ENCODE data around the gene NPAS2. TPM values are rescaled to one million over a fixed set of nuclear protein-coding genes. Genes with fewer than 3 reads are reported as not detected.
A peak's percentile ranks its signal among the peaks of the same experiment; 100 is the strongest.

Gene NPAS2
- total and polyA plus RNA-seq, 2 of the 8 experiments (the other 6 are each of a cell fraction or from before 2014, with no cell fraction given), result 1.8 to 1.9 TPM

GRCh38 chr2:100984892-100985307 is 165.0 kb downstream of the NPAS2 start:
- H2BK5ac ChIP-seq (ENCODE audit: low read depth, low read length), result no peak overlapping the region
- FAIRE-seq (peak; percentile 94), DNase-seq (ENCODE audit: low read depth in 1 of 2, low spot score in 2 of 2) (peak; percentile 61 to 80)
- no peak overlapping the region for H3K4me2 ChIP-seq (ENCODE audit: insufficient read depth in 1 of 2, low read depth in 2 of 2, low read length in 2 of 2)
- H3K79me2 ChIP-seq (ENCODE audit: control insufficient read depth in 1 of 2, insufficient read depth in 2 of 2, low read length in 2 of 2), result no peaks in the 10 kb centered on the region
- no peak overlapping the region for H4K5ac ChIP-seq (ENCODE audit: insufficient read length, low read depth, low read length)
- H2AFZ ChIP-seq (ENCODE audit: low read length), result no peak overlapping the region
- CTCF ChIA-PET (ENCODE audit: partially characterized antibody), result interaction anchor here (0.6 to 2.1 kb wide), 21 partner anchors 8 to 390 kb away, joined by 3 to 9 read pairs (median 4); no protein-coding TSS in a partner anchor
- no peak overlapping the region for H3K4ac ChIP-seq (replicated peaks; ENCODE audit: insufficient read length, low read depth, low read length)
- POLR2A ChIA-PET (ENCODE audit: partially characterized antibody), result interaction anchor here (0.7 kb wide), 1 partner anchor 20 kb away, joined by 3 read pairs; no protein-coding TSS in a partner anchor
- no peak overlapping the region for H3K56ac ChIP-seq (replicated peaks; ENCODE audit: insufficient read length, low read depth, low read length)
- no peaks in the 10 kb centered on the region for H3K36me3 ChIP-seq (ENCODE audit: control insufficient read depth in 2 of 4, insufficient read depth in 4 of 4, low read length in 3 of 4)
- H2BK120ac ChIP-seq (replicated peaks; ENCODE audit: low read depth, low read length), result no peak overlapping the region
- no peaks in the 10 kb centered on the region; the same call in 1 of the 2 replicates for H3K23me2 ChIP-seq (ENCODE audit: low read depth, low read length)
- no peaks in the 10 kb centered on the region for H3K79me1 ChIP-seq (ENCODE audit: low read depth, low read length)
- H2BK12ac ChIP-seq (ENCODE audit: low read depth, low read length), result no peak overlapping the region
- no peak overlapping the region for H3K27ac ChIP-seq (ENCODE audit: low read depth, low read length)
- no peak overlapping the region for H4K8ac ChIP-seq (ENCODE audit: extremely low read depth, insufficient read depth, low read length)
- H3K18ac ChIP-seq (ENCODE audit: extremely low read depth, low read length), result no peak overlapping the region
- H4K20me1 ChIP-seq (replicated peaks in 1 of 2; ENCODE audit: control insufficient read depth in 1 of 2, insufficient read depth in 2 of 2, low read length in 2 of 2), result no peaks in the 10 kb centered on the region
- no peak overlapping the region for H3K14ac ChIP-seq (ENCODE audit: insufficient read length)
- H2BK15ac ChIP-seq (ENCODE audit: low read length), result no peak overlapping the region
- no peak overlapping the region for H3K4me3 ChIP-seq (ENCODE audit: extremely low read depth in 1 of 4, insufficient read depth in 2 of 4, low read depth in 3 of 4, low read length in 4 of 4)
- H3K9me3 ChIP-seq (ENCODE audit: insufficient read depth in 2 of 2, low read depth in 1 of 2, low read length in 1 of 2), result no peaks in the 10 kb centered on the region
- WGBS, 2 experiments (ENCODE audit: extremely low coverage in 1 of 2, insufficient coverage in 1 of 2, insufficient read length in 1 of 2, insufficient replicate concordance in 2 of 2, low coverage in 1 of 2, low lambda C conversion rate in 2 of 2, missing lambda C conversion rate in 1 of 2), result 24% methylated on average over 7 of the region's 7 CpGs; no CpG with 5 or more reads in 1 of the 2 experiments
- no peak overlapping the region for H2BK20ac ChIP-seq (ENCODE audit: low read length)
- no peaks in the 10 kb centered on the region for H3K27me3 ChIP-seq (replicated peaks in 1 of 4; ENCODE audit: control insufficient read depth in 3 of 4, extremely low read depth in 1 of 4, insufficient read depth in 3 of 4, low read length in 3 of 4)
- no peak overlapping the region for H3K9ac ChIP-seq (replicated peaks in 1 of 4; ENCODE audit: extremely low read depth in 1 of 4, low read depth in 3 of 4, low read length in 3 of 4)
- no peak overlapping the region for H4K91ac ChIP-seq (replicated peaks; ENCODE audit: insufficient read length, low read length)
- H3K4me1 ChIP-seq (replicated peaks in 1 of 4; ENCODE audit: control insufficient read depth in 3 of 4, insufficient read depth in 4 of 4, low read length in 3 of 4), result peaks cover 0 to 5% (median under 1%) of the 10 kb centered on the region in 4 experiments; a peak in 3 of 7 replicates
- no peak overlapping the region for H3K23ac ChIP-seq (ENCODE audit: insufficient read length)
- no peak overlapping the region for H2AK5ac ChIP-seq (ENCODE audit: low read depth, low read length)
- TF ChIP-seq RAD21 (IDR thresholded peaks at IDR 0.05 in 1 of 2, conservative IDR thresholded peaks at IDR 0.05 in 1 of 2; ENCODE audit: low read depth in 2 of 2, low read length in 2 of 2), result peak; percentile 95 to 96
- TF ChIP-seq CHD2 (IDR thresholded peaks at IDR 0.05; ENCODE audit: low read length), result no peak
- TF ChIP-seq BRCA1 (IDR thresholded peaks at IDR 0.05; ENCODE audit: low read depth, low read length), result no peak
- no peak for TF ChIP-seq CBX8 (IDR thresholded peaks at IDR 0.05; ENCODE audit: borderline replicate concordance, low read depth, low read length)
- no peak for TF ChIP-seq FOSL1 (IDR thresholded peaks at IDR 0.05; ENCODE audit: insufficient read depth, low read depth, low read length)
- TF ChIP-seq ATF3 (IDR thresholded peaks at IDR 0.05; ENCODE audit: insufficient read depth, low read depth, low read length), result no peak
- TF ChIP-seq GABPA (IDR thresholded peaks at IDR 0.05; ENCODE audit: borderline replicate concordance, insufficient read depth, low read length), result no peak
- TF ChIP-seq ASH2L (IDR thresholded peaks at IDR 0.05; ENCODE audit: low read length), result no peak
- TF ChIP-seq KDM4A (IDR thresholded peaks at IDR 0.05; ENCODE audit: low read depth, low read length, severe bottlenecking), result no peak
- TF ChIP-seq BCL11A (IDR thresholded peaks at IDR 0.05; ENCODE audit: low read depth in 2 of 2, low read length in 2 of 2), result no peak
- 0 out of 2 replicates have a peak, but pooled peaks have one; percentile 5 for TF ChIP-seq TEAD4 (IDR thresholded peaks at IDR 0.05; ENCODE audit: low read depth, low read length)
- TF ChIP-seq USF2 (IDR thresholded peaks at IDR 0.05; ENCODE audit: low read length), result no peak

Data from H1 (cell line).